GM18858 (cell line): ENCODE measurements around the gene CHRNA1.

ENCODE experiments used
- ATAC-seq: cut with Tn5 transposase; IDR thresholded peaks from one replicate; pipeline ENCODE4 v1.9.1; 2021; ENCODE audit not compliant: unreplicated experiment

The CHRNA1 gene

GRCh38 chr2:174764280-174765255 lies at the start of gene CHRNA1:
Gene CHRNA1, minus strand, starts transcription at chr2:174764472. Its CDS starts 78 bp downstream, at chr2:174764394.
- no peak for ATAC-seq

GRCh38 chr2:174812037-174812436 lies 47.8 kb upstream of the CHRNA1 start:
- no peak for ATAC-seq

GRCh38 chr2:174807931-174808330 lies 43.7 kb upstream of the CHRNA1 start:
- no peak for ATAC-seq

GRCh38 chr2:174805803-174806202 lies 41.5 kb upstream of the CHRNA1 start:
- ATAC-seq: no peak

- no peak for ATAC-seq
Observed at GRCh38 chr2:174802459-174802858, 38.2 kb upstream of the CHRNA1 start.

- ATAC-seq: no peak
Observed at GRCh38 chr2:174800436-174801205, 36.3 kb upstream of the CHRNA1 start.

GRCh38 chr2:174798801-174799200 lies 34.5 kb upstream of the CHRNA1 start:
- ATAC-seq: no peak

- no peak for ATAC-seq
Observed at GRCh38 chr2:174797781-174798276, 33.6 kb upstream of the CHRNA1 start.

- ATAC-seq: no peak
Observed at GRCh38 chr2:174796319-174796771, 32.1 kb upstream of the CHRNA1 start.

GRCh38 chr2:174794851-174795374 lies 30.6 kb upstream of the CHRNA1 start:
- ATAC-seq: no peak

GRCh38 chr2:174792309-174793025 lies 28.2 kb upstream of the CHRNA1 start:
- ATAC-seq: no peak

- ATAC-seq: no peak
Observed at GRCh38 chr2:174791746-174792280, 27.5 kb upstream of the CHRNA1 start.

GRCh38 chr2:174791020-174791419 lies 26.7 kb upstream of the CHRNA1 start:
- no peak for ATAC-seq

GRCh38 chr2:174789001-174789400 lies 24.7 kb upstream of the CHRNA1 start:
- no peak for ATAC-seq

- no peak for ATAC-seq
Observed at GRCh38 chr2:174788291-174788929, 24.1 kb upstream of the CHRNA1 start.

GRCh38 chr2:174787487-174788205 lies 23.4 kb upstream of the CHRNA1 start:
- ATAC-seq: no peak

GRCh38 chr2:174786066-174786725 lies 21.9 kb upstream of the CHRNA1 start:
- no peak for ATAC-seq

- no peak for ATAC-seq
Observed at GRCh38 chr2:174785481-174785880, 21.2 kb upstream of the CHRNA1 start.

- ATAC-seq: no peak
Observed at GRCh38 chr2:174784909-174785308, 20.6 kb upstream of the CHRNA1 start.
